Astrocyte of the spinal cord (primary cell): ENCODE results near the gene LGALS4.
"Not testable (repeated sequence)": the region's sequence is repeated elsewhere in the genome, so short reads cannot be mapped to it uniquely, and the experiment has no call there.

Experiments
- DNase-seq: peaks from one replicate; pipeline ENCODE4 v3.0.0; 2011; ENCODE audit warnings: low read depth, low spot score
- H3K4me3 ChIP-seq: 2 replicates; pipeline ENCODE4 v1.5.1; 2011; ENCODE audit warnings: low read depth, mild to moderate bottlenecking, low read length, moderate library complexity
- CTCF ChIP-seq: IDR thresholded peaks from 2 replicates; pipeline ENCODE4 v1.5.1; 2012; ENCODE audit warnings: low read depth, mild to moderate bottlenecking, low read length, inconsistent platforms
- in situ Hi-C: cut with HindIII; loops from 2 replicates; pipeline ENCODE4 v1.10.0; 2017; ENCODE audit warnings: low sequenced_read_pairs

The LGALS4 gene

GRCh38 chr19:38812841-38813320 lies at the start of gene LGALS4:
Gene LGALS4, minus strand, starts transcription at chr19:38812945. Its CDS starts 59 bp downstream, at chr19:38812886.
- in situ Hi-C loops = no loop called here
- no peak within 1 kb of the TSS for H3K4me3 ChIP-seq
- no peak for DNase-seq
- no peak for TF ChIP-seq CTCF

- TF ChIP-seq CTCF = no peak
- DNase-seq = no peak
- in situ Hi-C loops = no loop called here
- no peak overlapping the region for H3K4me3 ChIP-seq
Observed at GRCh38 chr19:38861368-38861767, 48.6 kb upstream of the LGALS4 start.

GRCh38 chr19:38859631-38860204 lies 47.0 kb upstream of the LGALS4 start:
- H3K4me3 ChIP-seq, DNase-seq, in situ Hi-C loops: not testable (repeated sequence)

GRCh38 chr19:38856813-38857212 lies 44.1 kb upstream of the LGALS4 start:
- no peak for DNase-seq
- no peak overlapping the region for H3K4me3 ChIP-seq
- in situ Hi-C loops = no loop called here
- no peak for TF ChIP-seq CTCF

GRCh38 chr19:38855751-38856150 lies 43.0 kb upstream of the LGALS4 start:
- H3K4me3 ChIP-seq, DNase-seq, in situ Hi-C loops: not testable (repeated sequence)

GRCh38 chr19:38854961-38855360 lies 42.2 kb upstream of the LGALS4 start:
- in situ Hi-C loops, DNase-seq, H3K4me3 ChIP-seq: not testable (repeated sequence)

- TF ChIP-seq CTCF = no peak
- H3K4me3 ChIP-seq = peak overlapping the region; percentile 76
- no peak for DNase-seq
- in situ Hi-C loops = no loop called here
Observed at GRCh38 chr19:38853214-38853613, 40.5 kb upstream of the LGALS4 start.

- H3K4me3 ChIP-seq = peak overlapping the region; percentile 76
- in situ Hi-C loops = no loop called here
- TF ChIP-seq CTCF = no peak
- DNase-seq = peak; percentile 54
Observed at GRCh38 chr19:38852231-38853044, 39.7 kb upstream of the LGALS4 start.
